ENCODE measurements around the gene OCSTAMP.

The OCSTAMP gene

GRCh38 chr20:46553926-46554325, 3.5 kb upstream of the OCSTAMP start:
- no peak for DNase-seq (ENCODE audit: low spot score)

DNA sequence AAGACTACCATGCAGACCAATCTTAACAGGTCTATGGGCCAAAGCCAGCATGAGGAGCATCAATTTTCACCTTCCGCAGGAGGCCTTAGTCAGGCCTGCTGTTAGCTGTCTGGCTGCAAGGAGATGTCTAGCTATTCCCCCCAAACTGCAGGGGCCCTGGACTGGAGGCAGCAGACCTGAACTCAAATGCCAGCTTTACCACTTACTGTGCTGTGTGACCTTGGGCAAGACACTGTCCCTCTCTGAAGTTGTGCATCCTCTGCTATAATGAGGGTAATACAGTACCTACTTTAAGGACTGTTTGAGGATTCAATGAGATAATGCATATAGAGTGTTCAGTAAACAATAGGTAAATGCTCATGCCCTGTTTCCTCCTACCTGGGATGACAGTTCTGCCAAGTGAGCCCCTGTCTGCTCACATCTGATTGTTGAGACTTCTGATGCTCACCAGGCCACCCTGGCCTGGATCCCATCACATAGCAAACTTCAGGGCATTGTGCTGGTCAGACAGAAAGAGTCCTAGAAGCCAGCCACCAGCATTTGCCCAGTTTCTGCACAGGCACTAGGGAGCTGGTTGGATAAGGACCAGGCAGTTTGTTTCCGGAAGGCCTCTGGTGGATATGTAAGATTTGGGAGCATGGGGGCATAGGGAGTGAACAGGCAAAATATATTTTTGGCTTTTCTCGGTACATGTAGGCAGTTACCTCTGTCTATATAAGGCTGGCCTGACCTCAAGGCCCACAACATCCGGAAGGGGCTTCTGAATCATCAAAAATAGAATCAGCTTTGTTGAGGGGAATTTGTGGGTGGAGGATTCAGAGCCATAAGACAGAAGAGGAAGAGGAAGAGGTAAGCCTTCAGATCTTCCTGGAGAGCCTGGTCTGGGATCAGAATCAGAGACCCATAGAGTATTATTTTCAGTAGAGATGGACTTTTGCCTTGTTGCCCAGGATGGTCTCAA, 2.3 kb upstream of the OCSTAMP start:
- DNase-seq (ENCODE audit: low spot score): no peak

GRCh38 chr20:46551522-46552381, 1.3 kb upstream of the OCSTAMP start:
- DNase-seq (ENCODE audit: low spot score): no peak

- no peak for DNase-seq (ENCODE audit: low spot score)
Measured at GRCh38 chr20:46549188-46549972, 1.1 kb downstream of the OCSTAMP start.

GRCh38 chr20:46548688-46549087, 1.8 kb downstream of the OCSTAMP start:
- no peak for DNase-seq (ENCODE audit: low spot score)

DNA sequence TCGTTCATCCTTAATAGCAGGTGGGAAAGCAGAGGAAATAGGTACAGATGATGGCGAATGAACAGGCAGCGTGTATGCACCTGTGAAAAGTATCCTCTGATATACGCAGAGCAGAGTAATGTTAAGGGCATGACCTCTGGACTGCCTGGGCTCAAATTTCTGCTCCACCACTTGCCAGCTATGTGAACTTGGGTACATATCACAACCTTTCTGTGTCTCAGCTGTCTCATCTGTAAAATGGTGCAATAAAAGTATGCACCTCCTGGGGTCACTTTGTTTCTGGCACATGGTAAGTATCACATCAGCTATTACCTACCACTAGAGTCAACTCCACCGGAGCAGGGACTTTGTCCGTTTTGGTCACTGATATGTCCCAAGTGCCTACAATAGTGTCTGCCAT, 2.5 kb downstream of the OCSTAMP start:
- no peak for DNase-seq (ENCODE audit: low spot score)

DNA sequence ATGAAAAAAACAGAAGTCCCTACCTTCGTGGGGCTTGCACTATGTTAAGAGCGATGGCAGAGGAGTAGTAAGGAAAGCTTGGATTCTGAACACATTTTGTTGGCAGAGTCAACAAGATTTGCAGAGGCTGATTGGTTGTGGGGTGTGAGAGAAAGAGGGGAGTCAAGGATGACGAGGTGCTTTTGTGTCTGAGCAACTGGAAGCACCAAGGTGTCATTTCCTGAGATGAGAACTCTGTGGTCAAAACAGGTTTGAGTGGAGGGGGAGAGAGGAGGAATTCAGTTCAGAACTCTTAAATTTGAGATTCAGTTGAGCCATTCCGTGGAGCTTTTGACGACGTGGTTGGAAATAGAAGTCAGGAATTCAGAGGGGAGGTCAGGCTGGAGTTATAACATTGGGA, 3.5 kb downstream of the OCSTAMP start:
- no peak for DNase-seq (ENCODE audit: low spot score)

DNA sequence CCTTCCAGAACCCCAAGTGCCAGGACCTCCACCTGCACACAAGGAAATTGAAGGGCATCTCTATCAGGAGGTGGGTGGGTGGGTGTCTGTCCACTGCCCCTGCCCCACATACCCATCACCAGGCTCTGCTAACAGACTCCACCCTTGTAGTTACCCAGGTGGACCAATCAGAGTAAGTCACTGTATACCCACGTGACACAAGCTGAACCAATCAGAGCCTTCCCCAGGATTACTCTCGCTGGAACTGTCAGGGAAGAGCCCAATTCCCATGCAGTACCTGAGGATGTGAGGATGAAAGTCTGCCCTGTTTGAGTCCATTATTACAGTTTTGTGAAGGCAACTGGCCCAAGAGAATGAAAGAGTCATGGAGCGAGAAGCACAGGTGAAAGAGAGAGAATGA, 4.2 kb downstream of the OCSTAMP start:
- DNase-seq (ENCODE audit: low spot score): no peak

DNA sequence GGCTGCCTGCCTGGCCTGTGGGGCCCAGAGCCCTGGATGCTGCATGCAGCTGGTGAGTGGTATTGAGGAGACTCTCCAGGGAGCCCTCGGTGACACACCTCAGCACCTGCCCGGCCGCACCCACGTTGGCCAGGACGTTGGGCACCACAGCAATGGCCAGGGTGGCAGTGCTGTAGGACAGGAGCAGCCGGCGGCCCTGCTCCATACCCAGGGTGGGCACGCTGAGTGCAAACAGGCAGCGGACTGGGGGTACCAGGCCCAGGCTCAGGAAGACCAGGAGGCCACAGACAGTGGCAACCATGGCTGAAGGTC, 4.7 kb downstream of the OCSTAMP start:
- no peak for DNase-seq (ENCODE audit: low spot score)

- DNase-seq (ENCODE audit: low spot score): no peak
Measured at GRCh38 chr20:46545077-46545826, 5.2 kb downstream of the OCSTAMP start.

DNA sequence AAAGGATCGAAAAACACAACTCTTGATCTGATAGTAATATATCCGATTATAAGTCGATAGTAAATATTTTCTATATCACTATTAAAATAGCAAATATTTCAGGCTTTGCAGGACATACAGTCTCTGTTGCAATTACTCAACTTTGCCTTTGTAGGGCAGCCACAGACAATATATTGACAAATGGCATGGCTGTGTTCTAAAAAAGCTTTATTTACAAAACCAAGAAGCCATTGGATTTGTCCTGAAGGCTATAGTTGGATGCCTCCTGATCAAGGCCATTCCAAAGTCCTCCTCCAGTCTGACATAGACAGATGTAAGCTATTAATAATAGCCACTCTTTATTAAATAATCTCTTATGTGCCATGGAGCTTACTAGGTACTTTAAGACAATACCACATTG, 5.9 kb downstream of the OCSTAMP start:
- no peak for DNase-seq (ENCODE audit: low spot score)

DNA sequence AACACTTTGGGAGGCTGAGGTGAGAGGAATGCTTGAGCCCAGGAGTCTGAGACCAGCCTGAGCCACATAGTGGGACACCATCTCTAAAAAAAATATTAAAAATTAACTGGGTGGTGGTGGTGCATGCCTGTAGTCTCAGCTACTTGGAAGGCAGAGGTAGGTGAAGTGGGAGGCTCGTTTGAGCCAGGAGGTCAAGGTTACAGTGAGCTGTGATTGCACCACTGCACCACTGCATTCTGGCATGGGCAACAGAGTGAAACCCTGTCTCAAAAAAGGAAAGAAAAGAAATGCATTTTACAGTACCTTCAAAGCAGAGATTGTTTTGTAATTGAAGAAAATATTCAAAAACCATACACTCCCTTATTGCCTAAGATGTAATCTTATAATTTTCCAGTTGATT, 6.5 kb downstream of the OCSTAMP start:
- DNase-seq (ENCODE audit: low spot score): no peak

DNA sequence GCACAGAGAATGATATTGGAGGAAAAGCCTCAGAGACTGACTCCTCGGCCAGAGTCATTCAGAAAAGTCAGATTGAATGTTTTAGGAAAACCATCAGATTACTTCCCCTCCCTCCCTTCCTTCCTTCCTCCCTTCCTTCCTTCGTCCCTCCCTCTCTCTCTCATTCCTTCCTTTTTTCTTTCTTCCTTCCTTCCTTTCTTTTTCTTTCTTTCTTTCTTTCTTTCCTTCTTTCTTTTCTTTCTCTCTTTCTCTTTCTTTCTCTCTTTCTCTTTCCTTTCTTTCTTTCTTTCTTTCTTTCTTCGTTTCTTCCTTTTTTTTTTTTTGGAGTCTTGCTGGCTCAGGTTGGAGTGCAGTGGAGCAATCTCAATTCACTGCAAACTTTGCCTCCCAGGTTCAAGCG, 7.4 kb downstream of the OCSTAMP start:
- no peak for DNase-seq (ENCODE audit: low spot score)

DNA sequence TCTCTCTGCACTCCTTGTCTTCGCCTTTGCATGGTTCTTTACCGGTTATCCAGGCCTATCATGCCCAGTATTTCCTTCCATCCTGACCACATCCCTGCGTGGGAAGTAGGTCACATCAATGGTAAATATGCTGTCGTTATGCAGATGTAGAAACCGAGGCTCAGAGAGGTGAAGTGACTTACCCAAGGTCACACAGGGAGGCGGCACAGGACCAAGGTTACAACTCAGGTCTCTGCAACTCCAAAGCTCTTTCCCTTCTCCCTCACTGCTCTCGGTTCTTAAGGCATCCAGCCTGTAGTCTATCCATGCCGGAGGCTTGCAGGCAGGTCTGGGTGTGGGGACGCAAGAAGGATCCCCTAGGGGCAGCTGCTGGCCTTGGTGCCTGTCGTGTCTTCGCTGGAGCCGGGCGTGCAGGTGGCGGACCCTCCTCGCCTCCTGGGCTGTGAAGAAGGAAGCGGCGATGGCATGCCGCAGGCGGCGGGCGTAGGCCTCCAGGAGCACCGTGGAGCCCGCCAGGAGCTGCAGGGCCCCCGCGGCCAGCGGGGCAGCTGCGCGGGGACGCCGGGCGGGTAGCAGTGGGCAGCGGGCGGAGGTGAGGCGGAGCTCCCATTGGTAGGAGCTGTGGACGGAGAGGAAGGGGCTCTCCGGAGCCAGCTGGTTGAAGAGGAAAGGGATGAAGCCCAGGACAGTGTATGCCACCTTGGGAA, 9.1 kb downstream of the OCSTAMP start:
- DNase-seq (ENCODE audit: low spot score): no peak

DNA sequence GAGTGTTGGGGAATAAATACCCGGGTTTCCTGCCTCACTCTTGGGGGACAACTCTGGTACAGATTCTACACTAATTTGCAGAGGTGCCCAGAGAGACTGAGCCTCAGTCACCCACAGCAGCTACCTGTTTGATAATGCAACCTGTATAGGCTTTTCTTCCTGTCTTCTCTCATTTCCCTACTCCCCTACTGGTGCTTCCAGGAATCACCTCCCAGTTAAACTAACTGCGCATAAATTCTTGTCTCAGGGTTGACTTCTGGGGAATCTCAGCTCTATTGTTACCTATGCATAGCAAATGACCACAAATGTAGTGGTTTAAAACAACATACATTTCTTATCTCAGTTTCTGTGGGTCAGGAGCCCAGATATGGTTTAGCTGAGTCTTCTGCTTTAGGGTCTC, 11.3 kb downstream of the OCSTAMP start:
- DNase-seq (ENCODE audit: low spot score): no peak

DNA sequence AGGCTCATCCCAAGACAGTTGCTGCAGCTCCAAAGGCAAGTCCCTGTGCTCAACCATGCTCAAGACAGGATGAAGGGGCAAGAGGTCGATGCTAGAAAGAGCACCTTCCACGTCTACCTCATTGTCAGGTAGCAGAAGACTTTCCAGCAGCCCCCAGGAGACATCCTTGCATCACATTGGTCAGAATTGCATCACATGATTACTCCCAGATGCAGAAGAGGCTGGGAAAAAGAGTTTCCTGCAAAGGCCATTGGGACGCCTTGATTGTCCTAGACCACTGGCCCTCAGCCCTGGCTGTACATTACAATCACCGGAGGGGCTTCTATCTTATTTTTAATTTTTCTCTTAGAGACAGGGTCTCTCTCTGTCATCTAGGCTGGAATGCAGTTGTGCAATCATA, 19.8 kb downstream of the OCSTAMP start:
- DNase-seq (ENCODE audit: low spot score): no peak

DNA sequence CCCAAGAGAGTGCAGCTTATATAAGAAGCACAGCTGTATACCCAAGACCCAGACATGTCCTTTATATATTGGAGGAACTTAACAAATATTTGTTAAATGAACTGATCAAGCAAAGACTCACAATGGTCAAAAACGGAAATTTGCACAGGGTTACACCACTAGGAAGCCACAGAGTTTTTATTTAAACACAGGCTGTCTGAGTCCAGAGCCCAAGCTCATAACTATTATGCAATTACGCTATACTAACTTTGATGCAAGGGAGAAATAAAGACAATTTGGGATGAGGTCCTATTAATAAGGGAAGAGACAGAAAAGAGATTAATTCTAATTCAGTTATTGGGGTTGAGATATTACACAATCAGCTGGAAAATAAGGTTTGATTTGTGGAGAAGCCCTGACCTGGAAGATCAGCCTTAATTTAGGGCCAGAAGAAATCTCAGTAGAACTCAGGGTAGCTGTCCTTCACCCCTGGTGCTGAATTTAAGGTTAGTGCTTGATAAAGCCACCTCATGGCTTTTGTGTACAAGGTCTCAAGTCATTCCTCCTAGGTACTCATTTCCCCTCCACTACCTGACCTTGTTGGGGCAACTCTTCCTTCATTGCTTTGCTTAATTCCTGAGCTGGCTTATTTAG, 26.6 kb downstream of the OCSTAMP start:
- no peak for DNase-seq (ENCODE audit: low spot score)

- no peak for DNase-seq (ENCODE audit: low spot score)
Measured at GRCh38 chr20:46523108-46523507, 27.3 kb downstream of the OCSTAMP start.

- DNase-seq (ENCODE audit: low spot score): peak; percentile 39
Measured at GRCh38 chr20:46520976-46521579, 29.4 kb downstream of the OCSTAMP start.

- no peak for DNase-seq (ENCODE audit: low spot score)
Measured at GRCh38 chr20:46520540-46520939, 29.9 kb downstream of the OCSTAMP start.

All from HuH-7.5 (cell line).